Endothelial cell of umbilical vein (primary cell): Measurements from ENCODE around the gene MIER3. TPM values are rescaled to one million over a fixed set of nuclear protein-coding genes. Genes with fewer than 3 reads are reported as not detected.

ENCODE experiments used
- BruUV-seq: library from RNA; stranded (reverse); fragments of 400-500 nt; replicated peaks from 2 replicates; lab custom pipeline; 2021; lab: Mats Ljungman, UMichigan
- CTCF ChIA-PET: fragments of 300-600, 350-600 bp; sonication (Branson Sonifier 250); formaldehyde crosslinking; loops from one replicate; lab custom pipeline; 2021; ENCODE audit warnings: antibody characterized with exemption, inconsistent platforms; lab: Charles Lee
- POLR2A ChIA-PET: fragments of 300-600, 350-600 bp; sonication (Branson Sonifier 250); formaldehyde crosslinking; loops from one replicate; lab custom pipeline; 2021; ENCODE audit warnings: antibody characterized with exemption, inconsistent platforms; lab: Charles Lee
- DNase-seq: peaks from one replicate; pipeline ENCODE4 v3.0.0-alpha.2; 2011; ENCODE audit warnings: low read depth, low spot score
- FAIRE-seq: peaks from 2 replicates; lab custom pipeline; 2011; peaks lifted over from hg19 to GRCh38; lab: Jason Lieb, UNC
- H2AFZ ChIP-seq: 2 replicates; pipeline ENCODE4 v1.6.0; 2012; ENCODE audit warnings: low read depth, low read length, control low read depth, inconsistent platforms
- H3K27ac ChIP-seq: 2 replicates; pipeline ENCODE4 v1.5.1; 2011; ENCODE audit warnings: low read depth, mild to moderate bottlenecking, control low read depth, low read length, moderate library complexity; ENCODE audit not compliant: insufficient read depth
- H3K27me3 ChIP-seq, 2 experiments: 2 replicates each; pipeline versions ENCODE4 v1.6.0 to v1.6.1; 2011; ENCODE audit warnings: low read length in 2 of 2, mixed read lengths in 1 of 2; ENCODE audit not compliant: control insufficient read depth in 2 of 2, insufficient read depth in 2 of 2
- H3K36me3 ChIP-seq, 2 experiments: 2 replicates in 1 of 2; 3 replicates in 1 of 2; pipeline ENCODE4 v1.5.1; 2011; ENCODE audit warnings: low read length in 2 of 2, mild to moderate bottlenecking in 1 of 2, moderate library complexity in 1 of 2; ENCODE audit not compliant: control insufficient read depth in 2 of 2, insufficient read depth in 2 of 2; ENCODE audit errors: extremely low read depth in 1 of 2
- H3K4me1 ChIP-seq: 3 replicates; pipeline ENCODE4 v1.5.1; 2011; ENCODE audit warnings: mild to moderate bottlenecking, low read length; ENCODE audit not compliant: control insufficient read depth, insufficient read depth; ENCODE audit errors: extremely low read depth
- H3K4me2 ChIP-seq: 2 replicates; pipeline ENCODE4 v1.6.1; 2011; ENCODE audit warnings: low read length, control low read depth, mixed read lengths; ENCODE audit not compliant: insufficient read depth
- H3K4me3 ChIP-seq, 3 experiments: fragments of 200-600 bp in 1 of 3; sonication (generic), shearing (Covaris generic) in 1 of 3; replicated peaks in 1 of 3; 2 replicates each; pipeline ENCODE4 v1.5.1; 2011 to 2016; ENCODE audit warnings: control low read depth in 3 of 3, low read length in 3 of 3, mild to moderate bottlenecking in 2 of 3, inconsistent platforms in 1 of 3, low read depth in 1 of 3, moderate library complexity in 1 of 3; ENCODE audit not compliant: insufficient read depth in 1 of 3
- H3K79me2 ChIP-seq: 2 replicates; pipeline ENCODE4 v1.6.0; 2012; ENCODE audit warnings: low read length, inconsistent platforms; ENCODE audit not compliant: control insufficient read depth, insufficient read depth
- H3K9ac ChIP-seq: replicated peaks from 2 replicates; pipeline ENCODE3; 2011; ENCODE audit warnings: low read length, control low read depth; ENCODE audit not compliant: insufficient read depth; ENCODE audit errors: extremely low read depth
- H3K9me1 ChIP-seq: replicated peaks from 3 replicates; pipeline ENCODE4 v1.6.0; 2011; ENCODE audit warnings: mild to moderate bottlenecking, low read length; ENCODE audit not compliant: control insufficient read depth, insufficient read depth; ENCODE audit errors: extremely low read depth
- H3K9me3 ChIP-seq: replicated peaks from 2 replicates; pipeline ENCODE4 v1.5.1; 2012; ENCODE audit warnings: low read length, inconsistent platforms; ENCODE audit not compliant: control insufficient read depth, insufficient read depth
- H4K20me1 ChIP-seq: replicated peaks from 2 replicates; pipeline ENCODE3; 2011; ENCODE audit warnings: mild to moderate bottlenecking, low read length; ENCODE audit not compliant: control insufficient read depth, insufficient read depth; ENCODE audit errors: extremely low read depth
- CTCF ChIP-seq, 2 donors: IDR thresholded peaks; 1 replicate in 1 of 2; 2 replicates in 1 of 2; pipeline ENCODE4 v1.5.1; 2011; ENCODE audit warnings: low read length in 2 of 2, mild to moderate bottlenecking in 2 of 2, moderate library complexity in 2 of 2, control low read depth in 1 of 2, inconsistent platforms in 1 of 2, low read depth in 1 of 2; ENCODE audit not compliant: insufficient read depth in 1 of 2; ENCODE audit errors: extremely low read depth in 1 of 2
- EZH2 ChIP-seq: IDR thresholded peaks from 2 replicates; pipeline ENCODE4 v1.6.1; 2012; ENCODE audit warnings: borderline replicate concordance, low read depth, mild to moderate bottlenecking, moderate library complexity, low read length, inconsistent platforms; ENCODE audit not compliant: severe bottlenecking
- FOS ChIP-seq: IDR thresholded peaks from 2 replicates; pipeline ENCODE4 v1.6.1; 2011; ENCODE audit warnings: mild to moderate bottlenecking, low read length, moderate library complexity, borderline replicate concordance; ENCODE audit not compliant: insufficient read depth
- GATA2 ChIP-seq: IDR thresholded peaks from 2 replicates; pipeline ENCODE4 v1.7.0; 2011; ENCODE audit warnings: low read depth, mild to moderate bottlenecking, moderate library complexity, mixed read lengths, low read length; ENCODE audit not compliant: insufficient read length, insufficient read depth
- JUN ChIP-seq: IDR thresholded peaks from 2 replicates; pipeline ENCODE4 v1.6.1; 2011; ENCODE audit warnings: borderline replicate concordance, low read depth; ENCODE audit not compliant: insufficient read length, insufficient read depth
- MAX ChIP-seq: IDR thresholded peaks from 2 replicates; pipeline ENCODE4 v1.6.1; 2011; ENCODE audit not compliant: insufficient read depth, insufficient read length
- MYC ChIP-seq: IDR thresholded peaks from one replicate; pipeline ENCODE4 v1.6.1; 2011; ENCODE audit warnings: mild to moderate bottlenecking, low read depth, low read length
- POLR2A ChIP-seq: IDR thresholded peaks from 2 replicates; pipeline ENCODE4 v1.6.1; 2012; ENCODE audit warnings: low read depth, mild to moderate bottlenecking, control low read depth, low read length
- POLR2AphosphoS5 ChIP-seq: IDR thresholded peaks from 2 replicates; pipeline ENCODE4 v1.6.1; 2012; ENCODE audit warnings: low read depth, mild to moderate bottlenecking, control low read depth, low read length, moderate library complexity; ENCODE audit not compliant: insufficient read depth
- dilution Hi-C: fragments of 300-500 bp; cut with MboI; formaldehyde crosslinking; loops from one replicate; pipeline ENCODE4 v1.15.0; 2019; ENCODE audit warnings: low sequenced_read_pairs; ENCODE audit not compliant: extremely low pct_ligation_motif_present
- intact Hi-C: fragments of 100-400 bp; cut with micrococcal nuclease; formaldehyde crosslinking; loops from one replicate; pipeline ENCODE4 v1.10.0; 2022
- polyA plus RNA-seq, 4 experiments: library from polyadenylated mRNA; depleted of rRNA in 3 of 4; stranded (reverse) in 3 of 4; unstranded in 1 of 4; fragments of >200 nt; gene quantifications; 2 replicates each; pipeline versions ENCODE4 v1.2.1 to v1.2.3, GENCODE V29; 2011 to 2012; ENCODE audit warnings: missing spikeins in 1 of 4
- total RNA-seq: library from RNA; stranded (reverse); gene quantifications from 2 replicates; pipeline ENCODE4 v1.2.3, GENCODE V29; 2021

Gene MIER3
- total and polyA plus RNA-seq, 2 donors (not counting 3 experiments of a cell fraction or from before 2014, with no cell fraction given) = 6.6 to 20.5 TPM

- dilution Hi-C loops = no loop called here
- peak; percentile 37 for DNase-seq
Measured at GRCh38 chr5:56951126-56951945, 587 bp downstream of the MIER3 start.

More at GRCh38 chr5:56951126-56951945, 587 bp downstream of the MIER3 start:
- peaks cover 15 to 17% of the 10 kb centered on the region in 2 experiments for H3K27me3 ChIP-seq
- BruUV-seq = no TSS peak
- peaks cover 5% of the 10 kb centered on the region for H4K20me1 ChIP-seq
- H3K4me1 ChIP-seq = peaks cover 12% of the 10 kb centered on the region
- peaks cover 23% of the 10 kb centered on the region for H3K79me2 ChIP-seq
- peak overlapping the region; percentile 56 for H3K4me2 ChIP-seq
- no peaks in the 10 kb centered on the region for H3K36me3 ChIP-seq
- H3K9me1 ChIP-seq = no peaks in the 10 kb centered on the region
- no peak for TF ChIP-seq POLR2AphosphoS5
- no peak for TF ChIP-seq POLR2A
- TF ChIP-seq MYC = no peak
- TF ChIP-seq EZH2 = no peak
- no peak for TF ChIP-seq CTCF (IDR thresholded peaks at IDR 0.05; ENCODE audit: extremely low read depth in 1 of 2, insufficient read depth in 1 of 2, low read depth in 1 of 2, low read length in 2 of 2)
- TF ChIP-seq FOS = no peak
- no peak for TF ChIP-seq JUN
- TF ChIP-seq MAX = no peak
- no peak for TF ChIP-seq GATA2
- H3K27ac ChIP-seq = peak overlapping the region; percentile 49
- peak overlapping the region; percentile 65 for H2AFZ ChIP-seq
- H3K9ac ChIP-seq = peak overlapping the region; percentile 82
- H3K9me3 ChIP-seq = no peaks in the 10 kb centered on the region
- no peak for FAIRE-seq
- H3K4me3 ChIP-seq = peak overlapping the region; percentile 72 to 82 (median 77)
- intact Hi-C loops = loop anchor here (1.0 to 2.0 kb wide), 2 partner anchors 137 to 222 kb away; partner anchors contain the start of gene MAP3K1
- CTCF ChIA-PET = interaction anchor here (0.9 to 2.2 kb wide), 8 partner anchors 12 to 681 kb away, joined by 3 to 14 read pairs (median 4); no protein-coding TSS in a partner anchor
- POLR2A ChIA-PET = interaction anchor here (1.5 kb wide), 1 partner anchor 40 kb away, joined by 3 read pairs; no protein-coding TSS in a partner anchor
